GM19463 (cell line): ENCODE results near the gene LRMDA.
"Not testable (repeated sequence)": the region's sequence is repeated elsewhere in the genome, so short reads cannot be mapped to it uniquely, and the experiment has no call there.

Source experiments
- ATAC-seq: cut with Tn5 transposase; IDR thresholded peaks from one replicate; pipeline ENCODE4 v1.9.1; 2021; ENCODE audit warnings: mild to moderate bottlenecking, moderate library complexity; ENCODE audit not compliant: unreplicated experiment

Gene LRMDA

DNA sequence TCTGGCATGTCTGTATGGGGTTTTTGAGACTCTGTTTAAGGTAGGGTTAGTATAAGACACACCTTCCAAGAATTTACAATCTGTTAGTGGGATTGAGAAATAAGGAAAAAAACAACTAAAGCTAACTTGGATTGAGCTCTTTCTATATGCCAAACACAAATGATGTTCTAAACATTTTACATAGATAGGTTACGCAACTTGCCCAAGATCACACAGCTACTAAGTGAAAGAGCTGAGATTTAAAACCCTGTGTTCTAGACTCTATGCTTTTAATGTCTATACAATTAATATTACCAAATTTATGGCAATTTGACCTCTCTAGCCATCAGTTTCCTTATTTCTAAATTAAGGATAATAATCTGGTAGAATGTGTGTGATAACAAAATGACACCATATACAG is 1056.2 kb downstream of the LRMDA start:
- ATAC-seq, result no peak

DNA sequence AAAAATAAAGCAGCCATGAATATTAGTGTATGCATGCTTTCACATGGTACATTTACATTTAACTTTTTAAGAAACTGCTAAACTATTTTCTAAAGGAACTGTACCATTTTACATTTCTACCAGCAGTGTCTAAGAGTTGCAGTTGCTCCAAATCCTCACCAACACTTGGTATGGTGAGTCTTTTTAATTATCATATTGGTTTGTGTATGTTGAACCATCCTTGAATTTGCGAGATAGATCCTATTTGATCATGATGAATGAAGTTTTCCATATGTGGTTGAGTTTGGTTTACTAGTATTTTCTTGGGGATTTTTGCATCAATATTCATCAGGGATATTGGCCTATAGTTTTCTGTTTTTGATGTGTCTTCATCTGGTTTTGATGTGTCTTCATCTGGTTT is 1057.2 kb downstream of the LRMDA start:
- no peak for ATAC-seq

DNA sequence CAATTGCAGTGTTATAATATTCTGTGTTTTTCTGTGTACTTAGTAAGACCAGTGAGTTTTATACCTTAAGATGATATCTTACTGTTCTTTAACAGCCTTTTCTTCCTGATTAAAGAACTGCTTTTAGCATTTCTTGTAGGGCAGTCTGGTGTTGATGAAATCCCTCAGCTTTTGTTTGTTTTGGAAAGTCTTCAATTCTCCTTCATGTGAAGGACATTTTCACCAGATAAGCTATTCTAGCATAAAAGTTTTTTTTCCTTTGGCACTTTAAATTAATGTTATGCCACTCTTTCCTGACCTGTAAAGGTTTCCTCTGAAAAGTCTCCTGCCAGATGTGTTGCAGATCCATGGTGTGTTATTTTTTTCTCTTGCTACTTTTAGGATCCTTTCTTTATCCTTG is 1059.8 kb downstream of the LRMDA start:
- ATAC-seq, result no peak

GRCh38 chr10:76492026-76492425 is 1060.6 kb downstream of the LRMDA start:
- ATAC-seq, result no peak

DNA sequence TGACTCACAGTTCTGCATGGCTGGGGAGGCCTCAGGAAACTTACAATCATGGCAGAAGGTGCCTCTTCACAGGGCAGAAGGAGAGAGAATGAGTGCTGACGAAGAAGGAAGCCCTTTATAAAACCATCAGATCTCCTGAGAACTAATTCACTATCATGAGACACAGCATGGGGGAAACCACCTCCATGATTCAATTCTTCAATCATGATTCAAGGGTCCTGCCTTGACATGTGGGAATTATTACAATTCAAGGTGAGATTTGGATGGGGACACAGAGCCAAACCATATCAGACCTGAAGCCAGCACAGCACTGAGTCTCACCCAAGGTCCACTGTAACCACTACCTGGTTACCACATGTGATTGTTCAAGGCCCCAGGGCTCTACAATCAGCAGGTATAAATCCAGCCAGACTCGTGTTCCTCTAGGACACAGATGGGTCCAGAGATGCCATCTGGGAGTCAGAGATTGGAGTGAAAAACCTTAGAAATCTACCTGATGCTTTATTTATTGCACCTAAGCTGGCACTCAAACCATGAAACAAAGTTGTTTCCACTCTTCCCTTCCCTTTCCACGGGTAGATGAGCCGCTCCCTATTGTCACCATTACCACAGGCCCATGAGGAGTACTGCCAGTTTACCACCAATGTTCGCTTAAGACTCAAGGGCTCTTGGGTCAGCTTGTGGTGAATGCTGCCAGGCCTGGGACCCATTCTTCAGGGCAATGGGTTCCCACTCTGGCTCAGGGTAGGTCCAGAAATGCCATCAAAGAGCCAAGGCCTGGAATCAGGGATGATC is 1061.5 kb downstream of the LRMDA start:
- ATAC-seq, result no peak

DNA sequence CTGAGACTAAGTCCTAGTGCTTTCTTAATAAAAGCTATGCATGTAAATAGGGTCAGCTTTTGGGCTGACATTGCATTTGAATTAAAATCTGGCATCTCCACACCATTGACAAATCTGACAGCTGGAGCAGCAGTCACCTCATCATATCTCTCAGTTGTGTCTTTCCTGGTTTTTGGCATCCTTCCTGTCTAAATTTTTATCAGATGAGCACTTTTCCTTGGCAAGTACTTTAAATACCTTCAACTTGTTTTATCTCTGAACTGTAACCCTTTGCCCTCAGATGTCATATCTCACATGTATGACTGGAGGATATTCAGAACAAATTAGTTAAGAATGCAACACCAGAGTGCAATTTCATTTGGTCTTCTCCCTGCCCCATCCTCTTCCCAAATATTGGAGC is 1066.2 kb downstream of the LRMDA start:
- no peak for ATAC-seq

- no peak for ATAC-seq
These were observed 1073.4 kb downstream of the LRMDA start for GRCh38 chr10:76504823-76505222.

GRCh38 chr10:76509446-76509845 is 1078.0 kb downstream of the LRMDA start:
- ATAC-seq, result no peak

DNA sequence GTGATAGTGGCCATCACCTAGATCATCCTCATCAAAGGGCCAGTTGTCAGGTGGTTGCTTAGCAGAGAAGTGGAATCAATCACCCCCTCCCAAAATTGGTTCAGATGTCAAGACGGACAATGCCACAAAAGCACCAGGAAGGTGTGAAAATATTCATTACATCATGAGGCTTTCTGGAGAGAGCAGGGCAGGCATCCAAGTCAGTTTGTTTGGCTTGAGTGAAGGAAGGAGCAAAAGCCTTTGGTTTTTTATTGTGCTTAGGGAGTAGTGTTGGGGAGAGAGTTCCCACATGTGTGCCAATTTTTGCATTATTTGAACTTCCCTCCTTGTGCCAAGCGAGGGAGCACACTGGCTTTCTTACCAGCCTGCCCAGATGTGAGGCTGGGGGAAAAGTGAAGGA is 1082.9 kb downstream of the LRMDA start:
- no peak for ATAC-seq

DNA sequence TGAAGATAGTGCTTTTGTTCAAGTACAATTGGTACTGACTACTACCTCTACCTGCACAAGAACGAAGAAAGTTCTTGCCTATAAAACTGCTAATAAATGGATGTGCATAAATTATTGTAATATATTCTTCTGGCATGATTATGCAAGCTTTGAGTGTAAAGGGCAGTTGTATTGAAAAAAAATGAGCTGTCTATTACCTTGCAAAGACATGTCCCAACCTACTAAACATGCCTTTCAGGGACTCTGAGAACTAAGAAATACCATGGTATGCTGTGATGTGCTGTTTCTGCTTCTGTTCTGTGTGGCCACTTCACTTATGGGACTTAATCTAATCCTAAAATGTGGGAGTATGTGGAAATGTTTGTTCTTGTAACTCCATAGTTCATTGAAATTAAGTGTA is 1083.4 kb downstream of the LRMDA start:
- ATAC-seq, result no peak

GRCh38 chr10:76522547-76522946 is 1091.1 kb downstream of the LRMDA start:
- no peak for ATAC-seq

DNA sequence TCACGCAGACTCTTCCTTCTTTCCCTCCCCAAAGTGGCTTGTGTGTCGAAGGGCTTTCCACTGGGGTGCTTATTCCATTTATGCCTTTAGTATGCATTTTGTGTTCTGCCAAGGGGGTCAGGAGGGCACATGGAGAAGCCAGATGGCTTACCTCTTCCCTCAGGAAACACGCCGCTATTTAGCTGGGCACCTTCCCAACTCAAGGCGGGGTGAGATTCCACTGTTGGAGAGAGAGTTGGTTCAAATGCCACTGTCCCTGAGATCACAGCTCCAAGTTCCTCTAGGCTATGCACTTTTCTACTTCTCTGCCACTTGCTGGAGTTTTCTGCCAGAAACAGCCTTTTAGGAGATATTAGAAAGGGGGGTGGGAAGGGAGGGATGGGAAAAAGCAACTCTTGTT is 1091.8 kb downstream of the LRMDA start:
- ATAC-seq, result no peak

GRCh38 chr10:76523791-76524351 is 1092.4 kb downstream of the LRMDA start:
- no peak for ATAC-seq

GRCh38 chr10:76526833-76527232 is 1095.4 kb downstream of the LRMDA start:
- ATAC-seq, result not testable (repeated sequence)

DNA sequence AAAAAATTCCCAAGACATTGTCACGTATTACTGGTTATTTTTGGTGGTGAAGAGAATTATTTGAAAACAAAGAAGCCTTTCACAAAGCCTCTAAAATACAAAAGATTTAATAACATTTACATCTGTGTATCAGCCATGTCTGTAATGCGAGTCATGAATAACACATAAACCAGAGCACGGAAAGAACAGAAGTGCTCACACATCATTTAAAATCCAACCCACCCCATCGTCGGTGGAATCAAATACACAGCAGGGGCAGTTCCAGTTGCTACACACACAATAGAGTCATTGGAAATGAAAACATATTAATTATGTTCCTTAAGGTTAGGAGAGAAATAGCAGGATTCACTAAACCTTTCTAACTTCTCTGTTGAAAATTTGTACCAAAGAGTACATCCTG is 1108.9 kb downstream of the LRMDA start:
- no peak for ATAC-seq

DNA sequence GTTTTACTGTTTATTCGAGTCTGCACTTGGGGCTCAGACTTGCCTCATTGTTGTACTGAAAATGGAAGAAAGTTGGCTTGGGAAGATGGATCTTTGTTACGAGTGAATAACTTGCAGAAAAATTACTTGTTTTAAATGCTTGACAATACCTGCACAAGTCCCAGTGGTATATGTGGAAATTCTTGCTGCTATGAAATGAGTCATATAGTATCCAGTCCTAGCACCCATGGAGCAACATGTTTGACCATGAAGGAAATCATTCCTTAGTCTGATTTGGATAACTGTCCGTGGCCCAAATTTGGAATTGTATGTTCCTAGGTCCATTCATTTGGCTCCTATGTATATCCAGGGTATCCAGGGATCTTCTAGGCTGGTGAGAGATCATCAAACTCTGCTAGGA is 1109.4 kb downstream of the LRMDA start:
- no peak for ATAC-seq

GRCh38 chr10:76541852-76542251 is 1110.4 kb downstream of the LRMDA start:
- ATAC-seq, result no peak

GRCh38 chr10:76542307-76542930 is 1111.0 kb downstream of the LRMDA start:
- no peak for ATAC-seq

- ATAC-seq, result no peak
These were observed 1112.2 kb downstream of the LRMDA start for GRCh38 chr10:76543655-76544054.

DNA sequence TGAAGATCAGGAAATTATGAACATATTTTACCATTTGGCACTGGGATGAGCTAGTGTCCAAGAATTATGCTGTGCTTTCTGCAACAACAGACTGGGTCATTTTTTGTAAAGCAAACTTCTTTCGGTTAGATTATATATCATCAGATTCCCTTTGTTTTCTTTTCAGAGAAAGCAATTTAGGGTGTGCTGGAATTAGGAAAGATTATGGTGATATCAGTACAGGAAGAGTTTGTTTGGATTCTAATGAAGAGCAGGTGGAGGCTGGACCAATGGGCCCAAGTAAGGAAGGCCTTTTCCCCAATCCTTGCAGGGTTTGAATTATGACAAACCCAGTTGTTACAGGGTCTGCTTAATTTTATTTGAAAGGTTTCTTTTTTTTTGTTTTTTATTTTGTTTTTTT is 1113.4 kb downstream of the LRMDA start:
- ATAC-seq, result no peak

GRCh38 chr10:76546411-76546810 is 1115.0 kb downstream of the LRMDA start:
- no peak for ATAC-seq

DNA sequence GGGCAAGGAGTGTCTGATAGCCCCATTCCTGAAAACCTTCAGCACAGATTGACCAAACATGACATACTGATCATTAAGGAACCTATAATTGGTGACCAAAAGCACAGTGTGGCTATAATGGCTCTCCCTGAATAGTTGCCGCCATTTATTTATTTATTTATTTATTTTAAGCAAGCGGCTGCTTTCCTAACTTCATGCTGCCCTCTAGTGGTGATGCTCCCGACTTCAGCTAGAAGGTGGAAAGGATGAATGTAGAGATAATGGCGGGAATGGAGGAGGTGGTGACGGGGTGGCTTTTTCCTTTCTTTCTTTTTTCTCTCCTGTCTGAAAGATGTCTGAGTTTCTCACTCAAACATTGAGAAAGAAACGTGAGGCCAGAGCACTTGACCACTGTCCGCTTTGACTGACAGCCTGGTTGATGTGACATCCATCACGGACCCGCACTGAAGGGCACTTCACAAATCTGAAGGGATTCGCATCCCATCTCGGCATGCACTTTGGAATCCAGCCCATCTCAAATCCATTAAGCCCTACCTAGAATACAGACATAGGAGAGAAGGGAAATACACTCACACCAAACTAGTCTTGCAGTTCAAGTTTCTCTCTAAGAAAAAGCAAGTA is 1116.0 kb downstream of the LRMDA start:
- ATAC-seq, result peak; percentile 79
